GM19025 (cell line): ENCODE results near the gene LIME1.
A peak's percentile ranks its signal among the peaks of the same experiment; 100 is the strongest.

Experiments used
- ATAC-seq: cut with Tn5 transposase; IDR thresholded peaks from one replicate; pipeline ENCODE4 v1.9.1; 2021; ENCODE audit warnings: mild to moderate bottlenecking, low read depth, moderate library complexity; ENCODE audit not compliant: unreplicated experiment

Gene LIME1

DNA sequence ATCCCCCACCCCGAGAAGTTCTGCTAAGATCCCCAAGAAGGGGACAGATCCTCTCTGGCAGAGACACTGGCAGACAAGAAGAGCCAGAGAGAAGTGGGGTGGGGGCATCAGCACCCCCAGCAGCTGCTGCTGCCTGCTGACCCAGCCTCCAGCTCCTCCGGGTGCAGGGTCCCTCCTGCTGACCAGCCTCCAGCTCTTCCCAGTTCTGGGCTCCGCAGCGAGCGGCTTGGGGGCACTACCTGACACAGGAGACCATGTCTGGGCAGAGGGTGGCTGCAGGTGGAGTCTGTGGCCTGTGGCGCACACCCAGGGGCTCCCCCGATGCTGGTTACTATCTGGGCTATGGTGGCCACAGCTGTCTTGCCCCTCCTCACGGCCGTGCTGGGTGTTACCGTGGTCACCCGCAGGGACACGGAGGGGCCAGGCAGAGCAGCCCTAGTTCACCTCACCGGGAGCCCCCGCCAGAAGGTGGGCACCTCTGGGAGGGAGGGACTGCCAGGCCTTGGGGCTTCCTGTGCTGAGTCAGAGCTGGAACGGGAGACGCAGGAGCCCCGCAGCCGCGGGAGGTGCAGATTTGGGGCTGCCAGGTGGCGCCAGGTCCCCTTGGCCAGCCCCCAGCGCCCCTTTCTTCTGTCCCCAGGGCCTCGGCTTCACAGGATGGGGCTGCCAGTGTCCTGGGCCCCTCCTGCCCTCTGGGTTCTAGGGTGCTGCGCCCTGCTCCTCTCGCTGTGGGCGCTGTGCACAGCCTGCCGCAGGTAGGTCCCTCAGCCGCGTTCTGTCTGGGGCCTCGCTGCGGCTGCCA lies 630 bp downstream of the LIME1 start:
- ATAC-seq = no peak

DNA sequence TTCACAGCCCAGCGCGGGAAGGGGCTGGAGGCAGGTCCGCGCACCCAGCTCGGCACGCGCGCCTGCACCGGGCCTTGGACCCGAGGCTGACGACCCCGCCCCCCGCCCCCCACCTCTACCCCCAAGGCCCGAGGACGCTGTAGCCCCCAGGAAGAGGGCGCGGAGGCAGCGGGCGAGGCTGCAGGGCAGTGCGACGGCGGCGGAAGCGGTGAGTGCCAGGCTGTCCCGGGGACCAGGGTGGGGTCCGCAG lies 1.2 kb downstream of the LIME1 start:
- ATAC-seq = no peak

DNA sequence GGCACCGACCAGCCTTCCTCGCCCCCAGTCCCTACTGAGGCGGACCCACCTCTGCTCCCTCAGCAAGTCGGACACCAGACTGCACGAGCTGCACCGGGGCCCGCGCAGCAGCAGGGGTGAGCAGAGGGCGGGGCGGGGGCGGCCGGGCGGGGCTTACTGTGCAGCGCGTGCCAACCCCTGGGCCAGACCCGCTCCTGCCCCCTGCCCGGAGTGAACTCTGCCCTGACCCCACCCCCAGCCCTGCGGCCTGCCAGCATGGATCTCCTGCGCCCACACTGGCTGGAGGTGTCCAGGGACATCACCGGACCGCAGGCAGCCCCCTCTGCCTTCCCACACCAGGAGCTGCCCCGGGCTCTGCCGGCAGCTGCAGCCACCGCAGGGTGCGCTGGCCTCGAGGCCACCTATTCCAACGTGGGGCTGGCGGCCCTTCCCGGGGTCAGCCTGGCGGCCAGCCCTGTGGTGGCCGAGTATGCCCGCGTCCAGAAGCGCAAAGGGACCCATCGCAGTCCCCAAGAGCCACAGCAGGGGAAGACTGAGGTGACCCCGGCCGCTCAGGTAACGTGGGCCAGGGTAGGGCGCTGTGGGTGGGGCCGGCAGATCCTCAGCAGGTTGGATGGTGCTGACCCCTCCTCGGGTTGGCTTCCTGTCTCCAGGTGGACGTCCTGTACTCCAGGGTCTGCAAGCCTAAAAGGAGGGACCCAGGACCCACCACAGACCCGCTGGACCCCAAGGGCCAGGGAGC lies 1.7 kb downstream of the LIME1 start:
- no peak for ATAC-seq

DNA sequence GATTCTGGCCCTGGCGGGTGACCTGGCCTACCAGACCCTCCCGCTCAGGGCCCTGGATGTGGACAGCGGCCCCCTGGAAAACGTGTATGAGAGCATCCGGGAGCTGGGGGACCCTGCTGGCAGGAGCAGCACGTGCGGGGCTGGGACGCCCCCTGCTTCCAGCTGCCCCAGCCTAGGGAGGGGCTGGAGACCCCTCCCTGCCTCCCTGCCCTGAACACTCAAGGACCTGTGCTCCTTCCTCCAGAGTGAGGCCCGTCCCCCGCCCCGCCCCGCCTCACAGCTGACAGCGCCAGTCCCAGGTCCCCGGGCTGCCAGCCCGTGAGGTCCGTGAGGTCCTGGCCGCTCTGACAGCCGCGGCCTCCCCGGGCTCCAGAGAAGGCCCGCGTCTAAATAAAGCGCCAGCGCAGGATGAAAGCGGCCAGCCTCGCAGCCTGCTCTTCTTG lies 2.2 kb downstream of the LIME1 start:
- ATAC-seq = no peak

DNA sequence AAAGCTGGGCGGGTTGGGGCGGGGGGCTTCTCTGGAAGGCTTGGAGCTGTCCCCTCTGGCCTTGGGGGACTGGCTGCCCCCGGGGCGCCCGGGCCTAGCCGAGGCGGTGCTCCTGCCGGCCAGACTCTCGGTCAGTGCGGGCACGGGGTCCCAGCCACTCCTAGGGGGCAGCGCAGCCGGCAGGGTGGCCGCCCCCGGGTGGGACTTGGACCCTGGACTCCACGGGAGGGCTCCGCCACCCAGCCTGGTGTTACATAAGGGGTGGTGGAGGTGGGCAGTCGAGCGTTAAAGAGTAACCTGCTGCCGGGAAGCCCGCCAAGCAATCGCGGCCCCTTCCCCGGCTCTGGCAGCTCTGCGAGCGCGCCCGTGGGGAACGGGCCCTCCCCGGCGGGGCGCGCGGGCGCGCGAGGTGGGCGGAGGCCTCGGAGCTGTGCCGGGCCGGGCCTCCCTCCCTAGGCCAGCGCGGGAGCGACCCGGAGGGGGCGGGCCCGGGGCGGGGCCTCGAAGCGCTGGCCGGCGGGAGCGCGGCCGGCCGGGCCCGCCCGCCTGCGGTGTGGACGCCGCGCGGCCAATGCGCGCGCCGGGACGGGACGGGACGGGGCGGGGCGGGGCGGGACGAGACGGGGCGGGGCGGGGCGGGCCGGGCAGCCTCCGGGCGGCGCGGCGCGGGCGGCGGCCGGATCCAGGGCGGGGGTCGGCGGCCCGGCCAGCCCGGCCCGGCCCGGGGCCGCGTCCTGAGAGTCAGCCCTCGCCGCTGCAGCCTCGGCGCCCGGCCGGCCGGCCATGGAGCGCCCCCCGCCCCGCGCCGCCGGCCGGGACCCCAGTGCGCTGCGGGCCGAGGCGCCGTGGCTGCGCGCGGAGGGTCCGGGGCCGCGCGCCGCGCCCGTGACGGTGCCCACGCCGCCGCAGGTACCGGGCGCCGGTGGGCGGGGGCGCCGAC lies 2.9 kb downstream of the LIME1 start, which contains the start of gene SLC2A4RG:
TSS of gene SLC2A4RG (plus strand) at position 647 of the 940 bp plus-strand sequence. CDS start at position 784, 137 bp downstream.
- peak; percentile 55 for ATAC-seq

DNA sequence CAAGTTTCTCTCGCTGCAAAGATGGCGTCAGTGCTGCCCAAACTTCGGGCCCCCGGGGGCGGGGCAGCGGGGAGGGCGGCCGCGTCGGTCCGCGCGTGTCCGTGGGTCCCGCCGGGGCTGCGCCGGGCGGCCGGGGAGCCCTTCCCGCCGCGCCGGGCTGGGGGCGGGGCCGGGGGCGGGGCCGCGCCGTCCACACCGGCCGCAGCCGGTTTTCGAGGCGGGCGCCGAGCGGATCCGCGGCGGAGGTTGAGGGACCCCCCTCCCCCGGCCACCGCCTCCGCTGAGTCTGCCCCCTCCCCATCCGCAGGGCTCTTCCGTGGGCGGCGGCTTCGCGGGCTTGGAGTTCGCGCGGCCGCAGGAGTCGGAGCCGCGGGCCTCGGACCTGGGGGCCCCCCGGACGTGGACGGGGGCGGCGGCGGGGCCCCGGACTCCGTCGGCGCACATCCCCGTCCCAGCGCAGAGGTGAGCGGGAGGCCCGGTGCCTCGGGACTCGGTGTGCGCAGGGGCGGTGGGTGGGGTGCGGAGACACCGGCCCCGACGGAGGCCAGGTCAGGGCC lies 3.7 kb downstream of the LIME1 start:
- no peak for ATAC-seq

DNA sequence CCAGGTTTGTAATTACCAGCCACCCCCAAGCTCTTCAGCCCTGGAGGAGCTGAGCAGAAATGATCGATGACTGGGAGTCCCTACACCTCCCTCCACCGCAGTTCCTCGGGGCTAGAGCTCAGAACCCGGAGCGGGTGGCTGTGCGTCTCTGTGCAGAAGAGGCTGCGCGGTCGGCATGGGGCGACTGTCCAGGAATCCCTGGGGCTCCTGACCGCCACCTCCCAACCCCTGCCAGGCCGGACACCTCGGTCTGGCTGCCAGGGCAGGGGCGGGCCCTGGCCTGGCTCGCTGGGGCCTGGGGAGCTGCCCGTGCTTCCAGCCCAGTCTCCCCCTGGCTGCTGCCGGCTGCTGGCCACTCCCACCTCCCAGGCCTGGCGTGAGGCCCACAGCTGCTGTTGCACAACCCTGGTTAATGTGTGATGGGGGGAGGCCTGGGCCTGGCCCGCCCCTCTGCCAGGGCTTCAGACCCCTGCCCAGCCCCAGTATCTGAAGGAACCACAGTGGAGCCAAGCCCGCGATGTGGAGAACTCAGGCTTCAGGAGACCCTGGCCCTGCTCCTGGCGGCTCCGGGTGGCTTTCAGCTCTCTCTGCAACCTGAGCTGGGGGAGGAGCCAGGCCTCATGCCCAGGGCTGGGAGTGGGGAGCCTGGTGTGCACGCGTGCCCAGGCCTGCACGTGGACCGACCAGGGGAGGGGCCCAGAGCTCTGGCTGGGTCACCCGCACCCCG lies 4.3 kb downstream of the LIME1 start:
- no peak for ATAC-seq

DNA sequence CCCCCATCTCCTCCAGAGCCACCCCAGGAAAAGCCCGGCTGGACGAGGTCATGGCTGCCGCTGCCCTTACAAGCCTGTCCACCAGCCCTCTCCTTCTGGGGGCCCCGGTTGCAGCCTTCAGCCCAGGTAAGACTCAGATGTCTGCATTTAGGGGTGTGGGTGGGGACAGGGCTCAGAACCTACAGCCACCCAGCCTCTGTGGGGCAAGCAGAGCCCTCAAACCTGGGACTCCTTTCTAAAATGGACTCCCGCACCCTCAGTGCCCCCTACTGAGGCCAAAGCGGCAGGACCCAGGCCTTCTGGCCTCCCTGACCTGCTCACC lies 4.9 kb downstream of the LIME1 start:
- no peak for ATAC-seq

DNA sequence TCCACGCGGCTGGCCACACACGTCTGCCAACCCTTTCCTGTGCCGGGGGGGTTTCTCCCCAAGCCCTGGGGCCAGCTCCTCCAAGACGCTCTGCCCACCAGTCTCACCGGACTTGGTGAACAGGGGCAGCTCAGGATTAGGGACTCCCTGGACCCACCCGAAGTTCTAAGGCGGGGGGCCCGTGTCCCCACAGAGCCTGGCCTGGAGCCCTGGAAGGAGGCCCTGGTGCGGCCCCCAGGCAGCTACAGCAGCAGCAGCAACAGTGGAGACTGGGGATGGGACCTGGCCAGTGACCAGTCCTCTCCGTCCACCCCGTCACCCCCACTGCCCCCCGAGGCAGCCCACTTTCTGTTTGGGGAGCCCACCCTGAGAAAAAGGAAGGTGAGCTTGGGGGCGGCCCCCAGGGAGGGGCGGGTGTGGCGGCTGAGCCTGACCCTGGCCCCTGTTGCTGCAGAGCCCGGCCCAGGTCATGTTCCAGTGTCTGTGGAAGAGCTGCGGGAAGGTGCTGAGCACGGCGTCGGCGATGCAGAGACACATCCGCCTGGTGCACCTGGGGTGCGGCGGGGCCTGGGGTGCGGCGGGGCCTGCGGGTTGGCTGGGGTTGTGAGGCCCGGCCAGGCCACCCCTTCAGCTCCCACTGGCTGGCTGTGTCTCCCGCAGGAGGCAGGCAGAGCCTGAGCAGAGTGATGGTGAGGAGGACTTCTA lies 5.4 kb downstream of the LIME1 start:
- no peak for ATAC-seq

DNA sequence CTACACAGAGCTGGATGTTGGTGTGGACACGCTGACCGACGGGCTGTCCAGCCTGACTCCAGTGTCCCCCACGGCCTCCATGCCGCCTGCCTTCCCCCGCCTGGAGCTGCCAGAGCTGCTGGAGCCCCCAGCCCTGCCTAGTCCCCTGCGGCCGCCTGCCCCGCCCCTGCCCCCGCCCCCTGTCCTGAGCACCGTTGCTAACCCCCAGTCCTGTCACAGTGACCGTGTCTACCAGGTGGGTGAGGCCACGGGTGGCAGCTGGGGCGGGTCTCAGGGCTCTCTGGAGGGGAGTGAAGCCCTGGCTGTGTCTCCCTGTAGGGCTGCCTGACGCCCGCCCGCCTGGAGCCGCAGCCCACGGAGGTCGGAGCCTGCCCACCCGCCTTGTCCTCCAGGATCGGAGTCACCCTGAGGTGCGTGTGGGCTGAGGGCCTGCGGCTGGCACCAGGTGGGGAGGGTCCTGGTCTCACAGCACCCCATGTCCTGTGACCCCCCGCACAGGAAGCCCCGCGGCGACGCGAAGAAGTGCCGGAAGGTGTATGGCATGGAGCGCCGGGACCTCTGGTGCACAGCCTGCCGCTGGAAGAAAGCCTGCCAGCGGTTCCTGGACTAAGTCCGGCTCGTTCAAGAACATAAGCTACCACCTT lies 6.0 kb downstream of the LIME1 start:
- no peak for ATAC-seq

DNA sequence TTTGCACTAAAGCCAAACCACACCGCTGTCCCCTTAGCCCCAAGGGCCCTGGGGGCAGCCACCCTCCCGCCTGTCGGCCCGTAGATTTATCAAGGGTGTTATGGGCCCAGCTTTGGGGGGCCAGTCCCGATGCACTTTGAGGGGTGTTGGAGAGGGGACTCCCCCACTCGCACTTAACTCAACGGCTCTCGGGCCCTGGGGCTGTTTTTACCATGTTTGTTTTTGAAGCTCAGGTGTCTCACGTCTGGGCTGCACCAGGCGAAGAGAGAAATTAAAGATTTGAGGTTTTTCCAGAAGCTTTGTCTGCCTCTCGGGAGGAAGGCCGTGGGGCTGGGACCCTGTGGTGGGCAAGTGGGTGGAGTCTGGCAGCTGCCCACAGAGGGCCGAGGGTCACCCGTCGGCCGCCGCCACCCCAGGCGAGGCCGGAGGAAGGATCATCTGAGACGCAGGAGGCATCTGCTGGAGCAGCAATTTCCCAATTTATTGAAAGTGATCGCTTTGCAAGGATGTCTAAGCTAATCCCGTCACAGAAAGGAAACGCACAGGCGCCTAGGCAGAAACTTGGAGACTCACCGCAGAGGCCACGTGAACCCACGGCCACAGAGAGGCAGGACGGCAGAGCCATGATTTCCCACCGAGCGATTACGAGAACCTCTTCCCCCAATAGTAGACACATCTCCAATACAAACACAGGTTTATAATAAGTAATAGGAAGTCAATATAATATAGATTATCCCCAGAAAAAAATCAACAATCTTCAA lies 6.9 kb downstream of the LIME1 start:
- ATAC-seq = no peak

DNA sequence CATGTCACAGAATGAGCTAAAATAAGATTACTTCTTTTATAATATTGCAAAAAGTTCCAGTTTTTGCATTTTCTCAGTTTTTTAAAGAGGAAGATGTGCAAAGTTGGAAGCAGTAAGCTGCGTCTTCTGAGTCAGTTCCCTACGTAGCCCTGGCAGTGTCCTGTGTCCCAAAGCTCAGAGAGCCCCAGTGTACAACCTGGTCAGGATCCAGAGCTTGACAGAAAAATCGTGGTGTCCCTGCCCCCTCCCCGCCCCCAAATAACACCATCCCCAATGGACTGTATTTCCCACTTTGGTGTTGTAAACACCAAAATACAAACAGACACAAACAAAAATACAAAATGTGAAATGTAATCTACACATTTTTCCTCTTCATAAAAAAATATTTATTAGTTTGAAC lies 7.7 kb downstream of the LIME1 start:
- ATAC-seq = no peak

DNA sequence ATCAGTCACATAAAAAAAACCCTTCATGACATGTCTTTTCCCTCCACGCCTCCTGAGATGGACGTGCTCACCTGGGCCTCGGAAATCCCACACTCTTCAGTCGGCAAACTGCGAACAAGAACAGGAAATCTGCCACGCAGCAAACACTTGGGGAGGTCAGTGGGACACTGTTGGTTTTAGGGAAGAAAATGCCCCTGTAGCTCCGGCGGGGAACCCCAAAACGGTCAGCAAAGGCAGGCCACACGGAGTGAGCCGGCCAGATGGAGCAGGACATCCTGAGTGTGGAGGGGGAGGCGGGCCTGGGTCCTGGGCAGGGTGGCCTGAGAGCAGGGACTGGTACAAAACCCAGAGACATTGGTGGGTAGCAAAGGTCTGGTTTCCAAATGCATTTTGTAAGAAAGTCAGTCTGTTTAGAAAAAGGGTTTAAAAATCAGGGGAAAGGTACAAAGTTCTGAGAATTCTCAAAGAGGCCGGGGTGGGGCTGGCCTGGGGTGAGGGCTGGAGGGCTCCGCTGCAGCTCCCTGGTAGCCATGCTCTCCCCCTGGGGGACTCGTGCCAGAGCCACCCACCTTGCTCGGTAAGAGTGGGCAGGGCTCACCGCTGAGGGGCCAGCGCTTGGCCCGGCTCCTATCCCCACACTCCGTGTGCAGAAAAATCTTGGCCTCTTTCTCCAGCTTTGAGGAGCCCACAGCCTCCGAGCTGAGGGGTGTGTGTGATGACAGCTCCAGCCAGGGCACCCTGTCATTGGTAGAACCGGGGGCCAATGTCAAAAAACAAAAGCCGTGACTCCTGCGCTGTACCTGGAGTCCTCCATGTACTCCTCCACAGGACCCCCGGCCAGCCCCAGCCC lies 8.3 kb downstream of the LIME1 start:
- ATAC-seq = no peak

DNA sequence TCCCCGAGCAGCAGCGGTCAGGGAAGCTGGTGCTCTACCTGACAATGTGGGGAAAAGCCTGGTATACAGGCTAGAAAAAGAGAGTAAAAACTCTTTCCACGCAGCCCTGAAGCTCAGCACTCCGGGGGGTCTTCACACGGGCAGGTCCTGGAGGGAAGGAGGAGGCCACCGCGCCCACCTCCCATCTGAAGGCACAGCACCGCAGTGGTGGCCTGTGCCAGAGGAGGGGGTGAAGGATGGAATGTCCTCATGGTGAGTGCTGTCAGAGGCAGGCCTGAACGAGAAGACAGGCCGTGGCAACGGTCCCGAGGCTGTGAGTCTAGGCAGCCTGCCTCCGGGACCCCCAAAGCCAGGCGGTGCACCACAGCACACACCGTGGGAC lies 9.0 kb downstream of the LIME1 start:
- no peak for ATAC-seq

DNA sequence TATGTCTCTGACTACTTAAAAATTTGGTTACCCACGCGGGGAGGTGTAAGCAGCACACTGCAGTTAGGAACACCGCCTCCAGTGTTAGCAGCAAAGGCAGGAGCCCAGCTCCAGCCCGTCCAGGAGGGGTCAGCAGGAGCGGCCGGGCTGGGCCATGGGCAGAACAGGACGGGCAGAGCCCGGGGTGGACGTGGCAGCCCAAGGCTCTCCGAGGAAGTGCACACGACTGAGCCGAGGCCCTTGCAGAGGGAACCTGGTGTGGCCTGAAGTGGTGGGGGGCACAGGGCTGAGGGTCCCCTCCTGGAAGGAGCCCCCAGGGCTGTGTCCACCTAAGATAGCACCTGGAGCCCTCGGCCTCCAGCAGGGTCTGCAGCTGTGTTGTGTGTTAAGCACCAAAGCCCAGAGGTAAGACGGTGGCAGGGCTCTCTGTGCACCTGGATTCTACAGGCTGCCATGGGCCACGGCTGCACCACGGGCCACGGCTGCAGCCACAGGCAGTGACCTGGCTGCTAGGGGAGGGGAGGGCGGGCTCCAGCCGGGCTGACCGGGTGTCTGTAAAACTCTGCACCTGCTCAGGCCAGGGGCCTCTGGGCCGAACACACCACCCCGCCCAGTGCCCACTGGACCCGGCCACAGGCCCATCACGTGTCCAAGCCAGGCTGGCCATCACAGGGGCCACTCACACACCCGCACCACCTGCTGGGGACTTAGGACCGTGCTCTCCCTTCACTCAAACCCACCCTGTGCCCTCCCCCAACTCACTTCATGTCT lies 9.7 kb downstream of the LIME1 start:
- ATAC-seq = no peak

DNA sequence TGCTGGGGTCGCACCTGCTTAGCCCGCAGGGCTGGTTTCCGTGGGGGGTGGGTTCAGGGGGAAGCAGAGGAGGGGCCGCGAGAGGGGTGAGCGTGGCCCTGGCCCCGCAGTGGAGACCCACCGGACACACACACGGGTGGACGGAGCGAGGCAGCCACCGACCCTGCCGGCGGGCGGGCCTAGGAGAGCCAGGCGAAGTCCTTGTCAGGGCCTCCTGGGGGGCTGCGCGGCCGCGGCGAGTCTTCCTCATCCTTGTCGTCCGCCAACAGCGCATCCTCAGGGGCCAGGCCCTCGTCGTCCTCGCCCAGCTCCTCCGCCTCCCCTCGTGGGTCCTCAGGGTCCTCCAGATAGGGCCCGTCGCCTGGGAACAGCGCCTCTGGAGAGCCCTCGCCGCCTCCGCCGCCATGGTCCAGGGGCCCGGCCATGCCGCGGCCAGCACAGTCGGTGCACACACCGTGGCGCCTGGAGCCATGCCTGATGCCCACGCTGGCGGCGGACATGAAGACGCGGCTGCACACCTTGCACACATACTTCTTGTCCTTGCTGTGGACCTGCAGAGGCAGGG lies 10.4 kb downstream of the LIME1 start:
- no peak for ATAC-seq
